GM12864 (cell line): ENCODE measurements around the gene KCNMA1.

Experiments
- DNase-seq: peaks from one replicate; pipeline ENCODE4 v3.0.0-alpha.2; 2011; ENCODE audit warnings: low read depth
- H3K4me3 ChIP-seq: 2 replicates; pipeline ENCODE4 v1.5.1; 2011; ENCODE audit warnings: mild to moderate bottlenecking, low read depth, low read length, control low read depth
- TF ChIP-seq, protein P1 (sequence below): IDR thresholded peaks from 2 replicates; pipeline ENCODE4 v1.5.1; 2011; ENCODE audit warnings: low read depth, mild to moderate bottlenecking, moderate library complexity, low read length, control low read depth, inconsistent platforms; ENCODE audit errors: missing control alignments

KCNMA1 gene

DNA sequence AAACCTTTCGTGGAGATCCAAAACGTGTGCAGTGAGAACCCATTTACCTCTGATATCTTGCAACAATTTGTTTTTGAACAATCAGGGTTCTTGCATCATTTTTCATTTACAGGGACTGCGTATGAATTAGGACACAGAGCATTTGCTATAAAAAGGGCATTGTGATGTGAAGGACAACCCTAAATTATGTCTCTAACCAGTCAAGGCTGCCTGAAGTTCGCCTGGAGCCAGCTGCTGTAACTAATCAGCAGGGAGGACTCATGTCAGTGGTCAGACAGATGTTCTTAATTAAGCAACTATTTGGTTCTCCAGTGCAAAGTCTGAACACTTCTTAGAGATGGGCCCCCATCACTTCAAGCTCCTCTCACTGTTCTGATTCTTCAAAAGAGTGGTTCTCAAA lies 674.8 kb downstream of the KCNMA1 start:
- TF ChIP-seq, protein P1, sequence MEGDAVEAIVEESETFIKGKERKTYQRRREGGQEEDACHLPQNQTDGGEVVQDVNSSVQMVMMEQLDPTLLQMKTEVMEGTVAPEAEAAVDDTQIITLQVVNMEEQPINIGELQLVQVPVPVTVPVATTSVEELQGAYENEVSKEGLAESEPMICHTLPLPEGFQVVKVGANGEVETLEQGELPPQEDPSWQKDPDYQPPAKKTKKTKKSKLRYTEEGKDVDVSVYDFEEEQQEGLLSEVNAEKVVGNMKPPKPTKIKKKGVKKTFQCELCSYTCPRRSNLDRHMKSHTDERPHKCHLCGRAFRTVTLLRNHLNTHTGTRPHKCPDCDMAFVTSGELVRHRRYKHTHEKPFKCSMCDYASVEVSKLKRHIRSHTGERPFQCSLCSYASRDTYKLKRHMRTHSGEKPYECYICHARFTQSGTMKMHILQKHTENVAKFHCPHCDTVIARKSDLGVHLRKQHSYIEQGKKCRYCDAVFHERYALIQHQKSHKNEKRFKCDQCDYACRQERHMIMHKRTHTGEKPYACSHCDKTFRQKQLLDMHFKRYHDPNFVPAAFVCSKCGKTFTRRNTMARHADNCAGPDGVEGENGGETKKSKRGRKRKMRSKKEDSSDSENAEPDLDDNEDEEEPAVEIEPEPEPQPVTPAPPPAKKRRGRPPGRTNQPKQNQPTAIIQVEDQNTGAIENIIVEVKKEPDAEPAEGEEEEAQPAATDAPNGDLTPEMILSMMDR: no peak
- no peak for DNase-seq
- no peak overlapping the region for H3K4me3 ChIP-seq

DNA sequence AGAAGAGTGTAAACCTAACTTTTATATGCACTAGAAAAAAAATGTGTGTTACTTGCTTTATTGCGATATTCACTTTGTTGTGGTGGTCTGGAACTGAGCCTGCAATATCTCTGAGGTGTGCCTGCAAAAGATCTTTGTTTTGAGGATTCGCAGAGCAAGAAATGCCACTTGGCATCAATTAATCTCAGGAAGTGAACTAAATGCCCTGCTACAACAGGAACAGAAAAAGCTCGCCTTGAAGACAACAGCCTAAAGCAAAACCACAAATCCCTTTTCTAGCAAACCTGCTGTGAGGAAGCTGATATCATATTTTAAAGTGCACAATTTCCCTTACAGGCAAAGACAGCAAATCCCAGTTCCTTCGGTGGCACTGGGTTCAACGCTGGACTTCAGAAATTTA lies 675.8 kb downstream of the KCNMA1 start:
- no peak for DNase-seq
- TF ChIP-seq, protein P1: no peak
- no peak overlapping the region for H3K4me3 ChIP-seq

DNA sequence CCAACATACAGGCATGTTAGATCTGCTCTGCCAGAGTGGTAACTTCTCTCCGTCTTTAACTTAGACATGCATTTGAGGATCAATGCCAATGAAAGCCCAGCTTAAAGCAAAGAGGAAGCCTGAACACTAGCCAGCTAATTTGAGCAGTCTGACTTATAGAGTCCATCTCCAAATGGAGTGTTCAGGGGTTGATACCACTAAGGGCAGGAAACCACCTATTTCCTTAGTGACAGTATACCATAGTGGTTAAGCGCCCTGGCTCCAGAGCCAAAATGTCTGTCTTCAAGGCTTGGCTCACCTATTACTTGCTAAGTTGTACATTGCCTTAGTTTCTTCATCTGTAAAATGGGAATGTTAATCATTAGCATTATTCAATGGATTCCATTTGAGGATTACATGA lies 678.5 kb downstream of the KCNMA1 start:
- H3K4me3 ChIP-seq: no peak overlapping the region
- no peak for DNase-seq
- TF ChIP-seq, protein P1: no peak

DNA sequence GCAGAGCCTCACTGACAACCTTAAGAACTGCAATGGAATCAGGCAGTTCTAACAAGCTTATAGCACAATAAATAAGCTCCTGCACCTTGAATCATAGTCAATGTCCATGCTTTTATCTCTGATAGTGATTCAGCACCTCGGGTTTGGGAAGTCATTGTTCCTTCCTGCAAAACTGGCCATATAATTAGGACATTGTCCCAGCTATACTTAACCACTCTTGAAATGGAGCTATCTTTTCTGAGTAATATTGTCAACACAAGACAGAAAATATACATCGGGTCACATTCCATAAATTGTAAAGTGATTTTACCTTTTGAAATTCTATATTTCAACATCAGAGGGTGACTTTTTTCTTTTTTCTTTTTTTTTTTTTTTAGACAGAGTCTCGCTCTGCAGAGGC lies 682.8 kb downstream of the KCNMA1 start:
- TF ChIP-seq, protein P1: no peak
- DNase-seq: no peak
- no peak overlapping the region for H3K4me3 ChIP-seq

DNA sequence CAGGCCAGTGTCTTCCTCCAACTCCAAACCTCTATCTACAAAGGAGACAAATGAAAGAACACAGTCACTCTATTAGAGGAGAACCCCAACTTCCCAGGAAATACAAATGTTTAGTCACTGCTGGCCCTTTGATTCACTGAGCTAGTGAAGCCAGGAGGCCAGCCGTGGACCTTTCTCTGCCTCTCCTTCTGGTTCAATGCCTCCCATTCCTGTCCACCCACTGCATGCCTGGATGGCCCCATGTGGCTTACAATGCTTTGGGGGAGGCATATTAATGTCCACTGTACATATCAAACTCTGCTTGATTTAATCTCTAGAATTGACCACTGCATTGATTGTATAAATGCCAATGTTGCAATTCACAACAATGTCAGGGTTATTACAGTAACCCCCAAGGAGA lies 687.3 kb downstream of the KCNMA1 start:
- TF ChIP-seq, protein P1: no peak

GRCh38 chr10:76946270-76946669 lies 691.3 kb downstream of the KCNMA1 start:
- no peak overlapping the region for H3K4me3 ChIP-seq
- TF ChIP-seq, protein P1: no peak
- no peak for DNase-seq

More for the DNA sequence above, 687.3 kb downstream of the KCNMA1 start:
- no peak overlapping the region for H3K4me3 ChIP-seq
- DNase-seq: no peak

GRCh38 chr10:76945166-76945565 lies 692.4 kb downstream of the KCNMA1 start:
- no peak for DNase-seq
- H3K4me3 ChIP-seq: no peak overlapping the region
- TF ChIP-seq, protein P1: no peak
